T-helper 2 cell (primary cell): ENCODE measurements around the gene SPHK2.
"Not testable (repeated sequence)": the region's sequence is repeated elsewhere in the genome, so short reads cannot be mapped to it uniquely, and the experiment has no call there.

ENCODE experiments used
- DNase-seq, 5 experiments: peaks; one replicate each; pipeline versions ENCODE4 v3.0.0 to v3.0.0-alpha.2; 2012 to 2022

The SPHK2 gene

GRCh38 chr19:48637449-48637947 lies 18.2 kb downstream of the SPHK2 start:
- peak; percentile 98 to 100 (median 100) for DNase-seq

DNA sequence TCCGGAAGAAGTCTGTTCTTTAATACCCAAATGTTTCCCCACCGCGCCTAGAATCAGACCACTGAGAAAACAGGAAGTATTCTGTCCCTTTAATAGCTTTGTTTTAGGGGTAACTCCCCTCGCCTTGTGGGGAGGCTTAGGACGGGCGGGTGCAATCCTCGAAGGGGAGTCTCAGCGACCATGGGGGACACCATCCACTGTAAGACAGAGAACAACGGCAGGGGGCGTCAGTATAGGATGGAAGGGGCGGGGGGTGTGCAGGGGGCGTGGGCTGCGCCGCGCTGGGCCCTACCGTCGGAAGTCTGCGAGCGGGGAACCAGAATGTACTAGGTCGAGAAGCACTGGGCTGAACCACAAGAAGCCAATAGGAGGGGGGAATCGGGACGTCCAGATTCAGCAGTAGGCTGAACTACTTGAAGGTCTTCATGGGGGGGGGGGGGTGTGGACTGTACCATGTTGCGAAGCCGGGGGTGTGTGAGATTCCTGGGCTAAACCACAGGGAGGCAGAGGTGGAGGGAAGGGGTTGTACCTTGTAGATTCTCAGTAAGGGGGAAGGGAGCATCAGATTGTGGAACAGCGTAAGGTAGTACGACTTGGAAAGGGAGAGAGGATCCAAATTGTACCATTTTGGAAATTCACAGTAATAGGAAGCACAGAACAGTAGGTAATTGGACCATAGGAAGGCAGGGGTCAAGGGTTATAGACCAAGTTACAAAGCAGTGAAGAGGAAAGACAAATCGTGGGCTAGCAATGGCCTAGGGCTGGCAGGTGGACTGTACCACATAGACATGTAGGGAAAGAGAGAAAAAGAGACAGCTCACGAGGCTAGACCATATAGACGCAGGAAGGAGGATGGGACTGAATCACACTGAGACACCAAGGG lies 18.9 kb downstream of the SPHK2 start:
- peak; percentile 59 to 97 (median 83) for DNase-seq

GRCh38 chr19:48638831-48639381 lies 19.6 kb downstream of the SPHK2 start:
- DNase-seq = peak in 1 of 5 experiments; percentile 8

GRCh38 chr19:48639483-48640375 lies 20.4 kb downstream of the SPHK2 start:
- no peak for DNase-seq

DNA sequence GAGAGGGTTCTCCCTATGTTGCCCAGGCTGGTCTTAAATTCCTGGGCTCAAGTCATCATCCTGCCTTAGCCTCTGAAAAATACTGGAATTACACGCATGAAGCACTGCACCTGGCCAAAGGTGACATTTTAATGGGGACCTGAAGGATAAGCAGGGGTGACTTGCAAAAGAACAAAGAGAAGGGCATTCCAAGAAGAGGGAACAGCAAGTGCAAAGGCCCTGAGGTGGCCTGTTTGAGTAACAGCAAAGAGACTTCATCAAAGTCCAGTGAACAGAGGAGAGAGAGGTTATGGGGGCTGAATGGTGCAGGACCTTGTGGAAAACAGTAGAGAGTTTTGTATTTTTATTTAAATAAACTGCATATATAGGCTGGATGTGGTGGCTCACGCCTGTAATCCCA lies 22.5 kb downstream of the SPHK2 start:
- DNase-seq = no peak

DNA sequence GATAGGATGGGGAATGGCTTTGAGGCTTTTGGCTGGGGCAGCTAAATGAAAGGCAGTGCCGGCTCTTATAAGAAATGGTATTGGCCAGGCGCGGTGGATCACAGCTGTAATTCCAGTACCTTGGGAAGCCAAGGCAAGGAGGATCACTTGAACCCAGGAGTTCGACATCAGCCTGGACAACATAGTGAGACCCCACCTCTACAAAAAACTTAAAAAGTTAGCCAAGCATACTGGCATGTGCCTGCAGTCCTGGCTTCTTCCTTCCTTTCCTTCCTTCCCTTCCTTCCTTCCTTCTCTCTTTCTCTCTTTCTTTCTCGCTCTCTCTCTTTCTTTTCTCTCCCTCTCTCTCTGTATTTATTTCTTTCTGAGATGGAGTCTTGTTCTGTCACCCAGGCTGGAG lies 23.6 kb downstream of the SPHK2 start:
- DNase-seq = no peak

DNA sequence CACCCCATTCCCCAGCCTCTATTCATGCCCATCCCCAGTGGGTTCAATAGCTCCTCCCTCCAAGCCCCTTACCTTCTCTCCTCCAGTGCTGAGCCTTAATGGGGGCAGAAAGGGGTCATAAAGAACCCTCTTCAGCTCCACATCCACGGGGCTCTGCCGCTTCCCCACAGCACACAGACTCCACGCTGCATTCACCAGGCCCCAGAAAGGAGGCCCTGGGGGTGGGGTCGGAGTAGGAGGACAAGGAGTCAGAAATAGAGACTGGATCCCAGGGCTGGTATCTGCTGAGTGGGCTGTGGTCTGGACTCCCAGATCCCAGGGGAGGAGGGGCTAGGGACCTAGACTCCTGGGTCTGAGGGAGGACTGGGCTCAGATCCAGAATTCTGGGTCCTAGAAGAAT lies 25.0 kb downstream of the SPHK2 start:
- no peak for DNase-seq

- peak in 4 of 5 experiments; percentile 60 to 87 (median 66) for DNase-seq
Measured at GRCh38 chr19:48644839-48645619, 25.7 kb downstream of the SPHK2 start.

DNA sequence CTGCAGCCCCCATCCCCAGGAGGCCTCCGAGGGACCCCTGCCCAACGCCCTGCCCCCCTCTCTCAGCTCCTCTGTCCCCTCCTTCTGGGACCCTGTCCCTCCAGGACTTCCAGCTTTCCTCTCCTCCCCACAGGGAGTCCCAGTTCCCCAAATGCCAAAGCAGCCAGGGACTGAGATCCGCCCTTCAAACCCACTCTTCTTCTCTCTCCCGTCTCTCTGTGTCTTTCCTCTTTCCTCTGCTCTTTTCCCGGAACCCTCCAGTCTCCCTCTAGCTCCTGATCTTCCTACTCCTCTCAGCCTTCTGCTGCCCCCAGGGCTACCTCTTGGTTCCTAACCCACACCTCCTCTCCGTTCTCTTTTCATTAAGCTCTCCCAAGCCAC lies 26.3 kb downstream of the SPHK2 start:
- DNase-seq = no peak

- DNase-seq = peak; percentile 83 to 92 (median 88)
Measured at GRCh38 chr19:48646001-48646721, 26.9 kb downstream of the SPHK2 start, which contains the start of gene CA11. Gene CA11, minus strand, starts transcription at chr19:48646187. Its CDS starts 555 bp downstream, at chr19:48645632.

- no peak for DNase-seq
Measured at GRCh38 chr19:48646722-48647216, 27.5 kb downstream of the SPHK2 start.

GRCh38 chr19:48648134-48648533 lies 28.8 kb downstream of the SPHK2 start:
- no peak for DNase-seq

GRCh38 chr19:48650974-48651682 lies 31.8 kb downstream of the SPHK2 start:
- no peak for DNase-seq

DNA sequence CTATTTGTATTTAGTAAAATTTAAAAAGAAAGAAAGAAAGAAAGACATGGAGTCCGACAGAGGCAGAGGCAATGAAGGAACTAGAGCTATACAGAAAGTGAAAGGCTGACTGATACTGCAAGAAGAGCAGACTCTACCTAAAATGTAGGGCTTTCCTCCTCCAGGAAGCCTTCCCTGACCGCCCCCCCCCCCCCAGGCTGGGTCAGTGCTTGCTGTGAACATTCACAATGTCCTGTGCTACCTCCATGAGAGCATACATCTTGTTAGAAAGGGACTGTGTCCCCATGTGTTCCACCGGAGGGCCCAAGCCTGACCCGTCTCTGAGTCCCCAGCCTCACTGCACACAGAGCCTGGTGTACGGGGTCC lies 32.4 kb downstream of the SPHK2 start:
- DNase-seq = no peak

DNA sequence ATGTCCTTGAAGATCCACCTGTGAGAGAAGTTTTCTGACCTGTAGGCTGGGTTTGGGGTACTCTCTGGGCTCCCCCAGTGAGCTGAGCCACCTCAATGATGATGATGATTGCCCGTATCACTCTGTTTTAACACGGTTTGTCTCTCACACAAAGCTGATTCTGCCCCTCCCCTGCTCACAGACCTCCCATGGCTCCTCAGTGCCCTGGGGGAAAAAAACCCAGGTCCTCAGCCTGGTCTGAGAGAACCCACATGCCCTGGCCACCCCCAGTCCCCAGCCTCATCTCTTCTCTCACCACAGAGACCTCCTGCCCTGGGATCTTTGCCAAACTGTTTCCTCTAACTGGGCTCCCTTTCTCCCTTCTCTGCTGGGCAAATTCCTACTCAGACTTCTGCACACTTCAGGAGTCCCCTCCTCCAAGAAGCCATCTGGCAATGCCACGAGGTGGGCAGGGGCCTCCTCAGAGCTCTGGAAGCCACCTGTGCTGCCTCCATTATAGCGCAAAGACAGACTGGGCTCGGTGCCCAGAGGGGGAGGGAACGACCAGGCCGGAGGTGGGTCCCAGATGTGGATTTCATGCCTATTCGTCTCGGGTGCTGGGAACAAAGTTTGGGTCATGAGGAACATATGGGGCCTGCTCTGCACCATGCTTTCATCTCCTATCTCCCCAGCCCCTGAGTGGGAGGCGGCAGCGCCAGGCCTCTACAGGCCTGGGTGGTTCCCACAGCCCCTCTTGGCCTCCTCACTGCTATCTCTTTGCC lies 35.2 kb downstream of the SPHK2 start:
- no peak for DNase-seq

DNA sequence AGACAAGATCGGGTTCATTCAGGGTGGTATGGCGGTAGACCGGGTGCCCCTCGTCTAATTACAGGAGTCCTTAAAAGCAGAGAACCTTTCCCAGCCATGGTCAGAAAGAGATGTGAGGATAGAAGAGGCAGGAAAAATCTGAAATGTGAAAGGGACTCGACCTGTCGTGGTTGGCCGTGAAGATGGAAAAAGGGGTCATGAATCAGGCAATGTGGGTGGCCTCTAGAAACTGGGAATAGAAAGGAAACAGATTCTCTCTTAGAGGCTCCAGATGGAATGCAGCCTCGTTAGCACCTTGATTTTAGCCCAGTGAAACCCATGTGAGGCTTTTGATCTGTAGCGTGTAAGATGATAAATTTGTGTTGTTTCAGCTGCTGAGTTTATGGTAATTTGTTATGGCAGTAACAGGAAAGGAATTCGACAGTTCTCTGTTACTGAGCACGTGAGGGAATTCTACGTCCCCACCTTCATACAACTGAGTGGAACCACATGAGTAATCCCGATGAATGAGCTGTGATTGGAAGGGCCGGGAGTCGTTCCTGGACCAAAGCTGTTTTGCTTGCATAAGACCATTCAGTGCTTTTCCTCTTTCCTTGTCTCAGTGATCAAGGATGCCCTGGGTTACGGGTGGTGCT lies 37.7 kb downstream of the SPHK2 start:
- DNase-seq = no peak

- DNase-seq = not testable (repeated sequence)
Measured at GRCh38 chr19:48657828-48658227, 38.5 kb downstream of the SPHK2 start.

DNA sequence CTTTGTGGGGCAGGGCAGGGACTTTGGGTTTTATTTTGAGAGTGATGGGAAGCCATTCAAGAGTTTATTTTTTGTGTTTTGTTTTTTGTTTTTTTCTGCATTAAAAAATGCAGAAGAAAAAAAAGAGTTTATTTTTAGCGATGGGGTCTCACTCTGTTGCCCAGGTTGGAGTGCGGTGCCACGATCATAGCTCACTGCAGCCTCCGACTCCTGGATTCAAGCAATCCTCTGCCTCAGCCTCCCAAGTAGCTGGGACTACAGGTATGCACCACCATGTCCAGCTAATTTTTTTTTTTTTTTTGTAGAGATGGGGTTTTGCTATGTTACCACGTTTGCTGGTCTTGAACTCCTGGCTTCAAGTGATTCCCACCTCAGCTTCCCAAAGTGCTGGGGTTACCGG lies 39.2 kb downstream of the SPHK2 start:
- no peak for DNase-seq

GRCh38 chr19:48659768-48660167 lies 40.5 kb downstream of the SPHK2 start:
- DNase-seq = peak in 1 of 5 experiments; percentile 33
